HepG2 (cell line): ENCODE results near the gene RNU1-1. TPM values are rescaled to one million over a fixed set of nuclear protein-coding genes. Genes with fewer than 3 reads are reported as not detected.

Experiments used
- CCAR2 ChIP-seq: fragments of 200-400 bp; formaldehyde crosslinking; optimal IDR thresholded peaks from 2 replicates; pipeline ENCODE3; 2018; ENCODE audit warnings: low read depth, mild to moderate bottlenecking, low read length, moderate library complexity
- ESRRA ChIP-seq: sonication (generic); formaldehyde crosslinking; IDR thresholded peaks from 2 replicates; pipeline ENCODE4 v1.5.1; 2020; ENCODE audit warnings: mild to moderate bottlenecking, low read depth, missing genetic modification reagents
- ETV5 ChIP-seq: IDR thresholded peaks from 2 replicates; pipeline ENCODE4 v1.6.1; 2018; ENCODE audit warnings: missing biosample characterization, missing genetic modification reagents, inconsistent platforms, borderline replicate concordance
- GATA4 ChIP-seq: sonication (generic); IDR thresholded peaks from 2 replicates; pipeline ENCODE4 v1.6.1; 2016; ENCODE audit warnings: antibody characterized with exemption, low read depth, borderline replicate concordance
- HNRNPLL ChIP-seq: fragments of 200-400 bp; formaldehyde crosslinking; IDR thresholded peaks from 2 replicates; pipeline ENCODE4 v1.6.1; 2017; ENCODE audit warnings: mild to moderate bottlenecking, low read depth, low read length; ENCODE audit not compliant: poor library complexity, severe bottlenecking
- KDM1A ChIP-seq: IDR thresholded peaks from 2 replicates; pipeline ENCODE4 v1.6.1; 2016; ENCODE audit warnings: missing compliant biosample characterization
- KDM3A ChIP-seq: IDR thresholded peaks from 2 replicates; pipeline ENCODE4 v1.6.1; 2018; ENCODE audit warnings: low read depth, missing compliant biosample characterization
- KDM5B ChIP-seq: sonication (generic); formaldehyde crosslinking; IDR thresholded peaks from 2 replicates; pipeline ENCODE4 v1.4.0; 2020; ENCODE audit warnings: missing genetic modification reagents, mild to moderate bottlenecking, borderline replicate concordance
- LRRFIP1 ChIP-seq: sonication (generic); formaldehyde crosslinking; conservative IDR thresholded peaks from 2 replicates; pipeline ENCODE4 v1.4.0; 2020; ENCODE audit warnings: missing genetic modification reagents
- NRL ChIP-seq: sonication (generic); formaldehyde crosslinking; IDR thresholded peaks from 2 replicates; pipeline ENCODE4 v1.5.0; 2020; ENCODE audit warnings: missing genetic modification reagents, mild to moderate bottlenecking, moderate library complexity, borderline replicate concordance
- SAFB2 ChIP-seq: sonication (generic); formaldehyde crosslinking; IDR thresholded peaks from 2 replicates; pipeline ENCODE4 v1.5.1; 2020; ENCODE audit warnings: missing genetic modification reagents, low read depth, mild to moderate bottlenecking, borderline replicate concordance
- SNAI1 ChIP-seq: sonication (generic); formaldehyde crosslinking; IDR thresholded peaks from 2 replicates; pipeline ENCODE4 v1.5.0; 2020; ENCODE audit warnings: mild to moderate bottlenecking, missing genetic modification reagents, borderline replicate concordance
- ZBTB7A ChIP-seq: sonication (generic); formaldehyde crosslinking; IDR thresholded peaks from 2 replicates; pipeline ENCODE4 v1.8.0; 2022; ENCODE audit warnings: mild to moderate bottlenecking, missing genetic modification reagents
- ZFY ChIP-seq: sonication (generic); formaldehyde crosslinking; IDR thresholded peaks from 2 replicates; pipeline ENCODE4 v1.4.0; 2020; ENCODE audit warnings: missing genetic modification reagents
- ZMYM3 ChIP-seq: sonication (generic); formaldehyde crosslinking; IDR thresholded peaks from 2 replicates; pipeline ENCODE4 v1.5.1; 2020; ENCODE audit warnings: mild to moderate bottlenecking, missing genetic modification reagents
- ZNF138 ChIP-seq: sonication (generic); formaldehyde crosslinking; IDR thresholded peaks from 2 replicates; pipeline ENCODE4 v1.5.0; 2020; ENCODE audit warnings: mild to moderate bottlenecking, low read depth, missing genetic modification reagents
- ZNF780A ChIP-seq: sonication (generic); formaldehyde crosslinking; IDR thresholded peaks from 2 replicates; pipeline ENCODE4 v1.8.0; 2022; ENCODE audit warnings: mild to moderate bottlenecking, missing genetic modification reagents, moderate library complexity
- ZXDC ChIP-seq: sonication (generic); formaldehyde crosslinking; IDR thresholded peaks from 2 replicates; pipeline ENCODE4 v1.5.0; 2020; ENCODE audit warnings: mild to moderate bottlenecking, missing genetic modification reagents
- polyA plus RNA-seq, 8 experiments: library from polyadenylated mRNA; depleted of rRNA in 3 of 8; stranded (reverse) in 7 of 8; unstranded in 1 of 8; fragments of >200 nt; fragmentation: Illumina TruSeq in 4 of 8; extraction: Trizol in 4 of 8; gene quantifications; 2 replicates each; pipeline versions ENCODE4 v1.2.1 to v1.2.3, GENCODE V29; 2011 to 2016; ENCODE audit warnings: low read depth in 4 of 8, missing spikeins in 1 of 8, mixed read lengths in 1 of 8; ENCODE audit not compliant: insufficient read depth in 1 of 8
- total RNA-seq, 5 experiments: library from RNA; depleted of rRNA; stranded (reverse); fragments of >200 nt; fragmentation: Illumina TruSeq; extraction: Trizol; gene quantifications; 2 replicates each; pipeline ENCODE4 v1.2.3, GENCODE V29; 2016; ENCODE audit warnings: low read depth in 1 of 5
- TF ChIP-seq, protein P1 (sequence below): conservative IDR thresholded peaks from 2 replicates; pipeline ENCODE4 v1.6.1; 2018; ENCODE audit warnings: missing genetic modification reagents
- TF ChIP-seq, protein P2 (sequence below): sonication (generic); formaldehyde crosslinking; IDR thresholded peaks from 2 replicates; pipeline ENCODE4 v1.5.1; 2020; ENCODE audit warnings: missing genetic modification reagents, mild to moderate bottlenecking, borderline replicate concordance

RNU1-1 gene
- total and polyA plus RNA-seq, 2 of the 13 experiments (the other 11 are each of a cell fraction or from before 2014, with no cell fraction given), result under 0.01 to 11,018 TPM

DNA sequence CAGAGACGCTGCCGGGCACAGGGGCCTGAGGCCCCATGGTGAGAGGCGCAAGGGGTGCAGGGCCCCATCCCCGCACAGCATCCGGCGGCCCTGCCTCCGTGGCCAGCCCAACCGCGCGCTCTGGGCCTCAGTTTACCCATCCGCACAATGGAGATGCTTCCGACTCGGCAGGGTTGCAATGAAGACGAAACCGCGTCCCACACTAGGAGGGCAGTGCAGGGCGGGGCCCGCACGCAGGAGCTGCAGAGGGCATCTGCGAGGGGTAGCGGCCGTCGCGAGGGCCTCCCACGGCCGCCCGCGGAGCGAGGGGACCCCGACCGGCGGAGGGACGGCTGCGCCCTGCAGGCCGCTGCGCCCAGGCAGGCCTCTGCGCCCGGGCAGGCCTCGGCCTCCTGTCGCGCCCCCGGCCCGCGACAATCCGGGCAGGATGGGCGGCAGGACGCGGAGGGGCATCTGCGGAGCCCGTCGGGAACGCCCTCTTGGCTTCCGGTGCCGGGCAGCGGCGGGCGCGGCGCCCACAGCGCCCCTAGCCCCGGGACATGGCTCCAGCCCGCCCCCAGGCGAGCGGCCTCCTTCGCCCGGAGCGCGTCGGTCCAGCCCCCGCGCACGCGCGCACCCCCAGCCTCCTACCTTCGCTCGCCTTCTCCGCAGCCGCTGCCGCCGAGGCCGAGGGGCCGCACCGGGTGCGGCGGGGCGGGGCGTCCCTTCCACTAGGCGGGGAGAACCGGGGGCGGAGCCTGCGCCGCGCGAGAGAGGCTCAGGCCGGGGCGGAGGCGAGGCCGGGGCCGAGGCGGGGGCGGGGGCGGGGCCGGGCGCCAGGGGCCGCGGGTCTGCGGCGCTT is 15.3 kb downstream of the RNU1-1 start (continued):
- TF ChIP-seq LRRFIP1 (CRISPR knock-in tag), result no peak
- no peak for TF ChIP-seq KDM5B (CRISPR knock-in tag)
- TF ChIP-seq HNRNPLL, result peak; percentile 63
- peak; percentile 91 for TF ChIP-seq ZFY (CRISPR knock-in tag)
- no peak for TF ChIP-seq KDM3A (CRISPR knock-in tag)
- TF ChIP-seq ZNF780A (CRISPR knock-in tag), result no peak
- TF ChIP-seq, protein P1, sequence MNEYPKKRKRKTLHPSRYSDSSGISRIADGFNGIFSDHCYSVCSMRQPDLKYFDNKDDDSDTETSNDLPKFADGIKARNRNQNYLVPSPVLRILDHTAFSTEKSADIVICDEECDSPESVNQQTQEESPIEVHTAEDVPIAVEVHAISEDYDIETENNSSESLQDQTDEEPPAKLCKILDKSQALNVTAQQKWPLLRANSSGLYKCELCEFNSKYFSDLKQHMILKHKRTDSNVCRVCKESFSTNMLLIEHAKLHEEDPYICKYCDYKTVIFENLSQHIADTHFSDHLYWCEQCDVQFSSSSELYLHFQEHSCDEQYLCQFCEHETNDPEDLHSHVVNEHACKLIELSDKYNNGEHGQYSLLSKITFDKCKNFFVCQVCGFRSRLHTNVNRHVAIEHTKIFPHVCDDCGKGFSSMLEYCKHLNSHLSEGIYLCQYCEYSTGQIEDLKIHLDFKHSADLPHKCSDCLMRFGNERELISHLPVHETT (CRISPR knock-in tag), result peak; percentile 93
- TF ChIP-seq ETV5 (CRISPR knock-in tag), result peak; percentile 35; the same call in 1 of the 2 replicates
- no peak for TF ChIP-seq ZNF138 (CRISPR knock-in tag)
- TF ChIP-seq ZBTB7A (CRISPR knock-in tag), result no peak
- no peak for TF ChIP-seq CCAR2
- TF ChIP-seq ZXDC (CRISPR knock-in tag), result peak; percentile 59; the same call in 1 of the 2 replicates
- peak; percentile 92 for TF ChIP-seq ZMYM3 (CRISPR knock-in tag)
- 0 out of 2 replicates have a peak, but pooled peaks have one; percentile 6 for TF ChIP-seq GATA4
- peak; percentile 84; the same call in 1 of the 2 replicates for TF ChIP-seq KDM1A (CRISPR knock-in tag)
- TF ChIP-seq, protein P2, sequence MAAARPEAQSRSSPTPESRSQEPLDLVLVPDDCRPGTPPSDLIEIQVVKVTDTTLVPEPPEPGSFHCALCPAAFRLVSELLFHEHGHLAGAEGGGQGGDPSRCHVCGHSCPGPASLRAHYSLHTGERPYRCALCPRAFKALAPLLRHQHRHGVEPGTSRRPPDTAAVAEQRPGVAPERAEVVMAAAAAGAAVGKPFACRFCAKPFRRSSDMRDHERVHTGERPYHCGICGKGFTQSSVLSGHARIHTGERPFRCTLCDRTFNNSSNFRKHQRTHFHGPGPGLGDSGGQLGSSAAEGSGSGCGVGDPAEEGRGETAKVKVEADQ, result peak; percentile 87; the same call in 1 of the 2 replicates
- peak; percentile 34; the same call in 1 of the 2 replicates for TF ChIP-seq SAFB2
- TF ChIP-seq SNAI1 (CRISPR knock-in tag), result no peak
- TF ChIP-seq NRL, result no peak; the same call in 1 of the 2 replicates
- peak; percentile 40; the same call in 1 of the 2 replicates for TF ChIP-seq ESRRA (CRISPR knock-in tag)
